Measurements from ENCODE around the gene XIST.

XIST gene

DNA sequence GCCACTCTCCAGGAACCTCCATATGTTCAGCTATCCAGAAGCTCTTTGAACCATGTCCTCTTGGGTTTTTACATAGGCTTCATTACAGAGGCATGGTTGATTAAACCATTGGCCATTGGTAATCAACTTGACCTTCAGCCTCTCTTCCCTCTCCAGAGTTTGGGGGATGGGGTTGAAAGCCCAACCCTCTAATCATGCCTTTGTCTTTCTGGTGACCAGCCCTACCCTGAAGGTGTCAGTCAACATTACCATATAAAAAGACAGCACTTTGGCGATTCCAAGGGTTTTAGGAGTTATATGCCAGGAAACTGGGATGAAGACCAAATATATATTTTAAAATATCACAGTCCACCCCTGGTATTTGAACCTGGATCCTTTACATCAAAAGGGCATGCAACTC lies 67.0 kb downstream of the XIST start:
- Histone ChIP-seq H3K4me3 (no peak overlapping the region), H3K27ac (no peak overlapping the region)
- TF ChIP-seq, protein P1, sequence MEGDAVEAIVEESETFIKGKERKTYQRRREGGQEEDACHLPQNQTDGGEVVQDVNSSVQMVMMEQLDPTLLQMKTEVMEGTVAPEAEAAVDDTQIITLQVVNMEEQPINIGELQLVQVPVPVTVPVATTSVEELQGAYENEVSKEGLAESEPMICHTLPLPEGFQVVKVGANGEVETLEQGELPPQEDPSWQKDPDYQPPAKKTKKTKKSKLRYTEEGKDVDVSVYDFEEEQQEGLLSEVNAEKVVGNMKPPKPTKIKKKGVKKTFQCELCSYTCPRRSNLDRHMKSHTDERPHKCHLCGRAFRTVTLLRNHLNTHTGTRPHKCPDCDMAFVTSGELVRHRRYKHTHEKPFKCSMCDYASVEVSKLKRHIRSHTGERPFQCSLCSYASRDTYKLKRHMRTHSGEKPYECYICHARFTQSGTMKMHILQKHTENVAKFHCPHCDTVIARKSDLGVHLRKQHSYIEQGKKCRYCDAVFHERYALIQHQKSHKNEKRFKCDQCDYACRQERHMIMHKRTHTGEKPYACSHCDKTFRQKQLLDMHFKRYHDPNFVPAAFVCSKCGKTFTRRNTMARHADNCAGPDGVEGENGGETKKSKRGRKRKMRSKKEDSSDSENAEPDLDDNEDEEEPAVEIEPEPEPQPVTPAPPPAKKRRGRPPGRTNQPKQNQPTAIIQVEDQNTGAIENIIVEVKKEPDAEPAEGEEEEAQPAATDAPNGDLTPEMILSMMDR (IDR thresholded peaks at IDR 0.05): no peak
- DNase-seq (ENCODE audit: low spot score): no peak
